ENCODE data around the gene SOX9.

DNA sequence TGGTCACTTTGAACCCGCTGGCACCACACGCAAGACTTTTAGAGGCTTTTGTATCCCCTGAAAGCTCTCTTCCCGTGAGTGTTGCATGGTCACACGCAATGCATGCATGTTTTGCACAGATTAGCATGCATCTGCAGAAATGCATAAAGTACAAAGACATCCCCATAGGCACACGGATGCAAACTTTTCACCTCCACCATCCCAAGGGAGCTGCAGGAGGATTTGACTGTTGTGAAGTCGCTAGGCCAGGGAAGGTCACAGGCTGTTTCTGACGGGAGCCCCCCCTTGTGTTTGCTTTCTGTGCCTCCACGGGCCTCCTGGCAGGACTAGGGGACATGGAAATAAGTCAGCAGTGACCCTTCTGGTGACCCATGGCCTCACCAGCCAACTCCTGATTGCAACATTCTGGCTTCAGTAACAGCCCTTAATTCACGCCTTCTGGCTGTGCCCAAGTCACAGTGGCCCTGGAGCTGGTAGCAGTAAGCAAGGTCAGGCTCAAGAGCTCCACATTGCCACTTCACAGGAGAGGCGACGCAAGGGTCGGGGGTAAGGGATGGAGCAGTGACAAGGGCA, 45.1 kb downstream of the SOX9 start:
- TF ChIP-seq, protein P1, sequence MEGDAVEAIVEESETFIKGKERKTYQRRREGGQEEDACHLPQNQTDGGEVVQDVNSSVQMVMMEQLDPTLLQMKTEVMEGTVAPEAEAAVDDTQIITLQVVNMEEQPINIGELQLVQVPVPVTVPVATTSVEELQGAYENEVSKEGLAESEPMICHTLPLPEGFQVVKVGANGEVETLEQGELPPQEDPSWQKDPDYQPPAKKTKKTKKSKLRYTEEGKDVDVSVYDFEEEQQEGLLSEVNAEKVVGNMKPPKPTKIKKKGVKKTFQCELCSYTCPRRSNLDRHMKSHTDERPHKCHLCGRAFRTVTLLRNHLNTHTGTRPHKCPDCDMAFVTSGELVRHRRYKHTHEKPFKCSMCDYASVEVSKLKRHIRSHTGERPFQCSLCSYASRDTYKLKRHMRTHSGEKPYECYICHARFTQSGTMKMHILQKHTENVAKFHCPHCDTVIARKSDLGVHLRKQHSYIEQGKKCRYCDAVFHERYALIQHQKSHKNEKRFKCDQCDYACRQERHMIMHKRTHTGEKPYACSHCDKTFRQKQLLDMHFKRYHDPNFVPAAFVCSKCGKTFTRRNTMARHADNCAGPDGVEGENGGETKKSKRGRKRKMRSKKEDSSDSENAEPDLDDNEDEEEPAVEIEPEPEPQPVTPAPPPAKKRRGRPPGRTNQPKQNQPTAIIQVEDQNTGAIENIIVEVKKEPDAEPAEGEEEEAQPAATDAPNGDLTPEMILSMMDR (IDR thresholded peaks at IDR 0.05): no peak
- TF ChIP-seq POLR2AphosphoS5 (IDR thresholded peaks at IDR 0.05) (no peak), POLR2A (IDR thresholded peaks at IDR 0.05) (no peak)

Data from breast epithelium (tissue), 3 donors.